HTERT RPE-1 (cell line): ENCODE measurements around the gene GRB10.

ENCODE experiments used
- in situ Hi-C: fragments of 300-500 bp; cut with MboI; formaldehyde crosslinking; loops from 4 replicates; pipeline ENCODE4 v1.14.3; 2020; ENCODE audit warnings: low sequenced_read_pairs

The GRB10 gene

DNA sequence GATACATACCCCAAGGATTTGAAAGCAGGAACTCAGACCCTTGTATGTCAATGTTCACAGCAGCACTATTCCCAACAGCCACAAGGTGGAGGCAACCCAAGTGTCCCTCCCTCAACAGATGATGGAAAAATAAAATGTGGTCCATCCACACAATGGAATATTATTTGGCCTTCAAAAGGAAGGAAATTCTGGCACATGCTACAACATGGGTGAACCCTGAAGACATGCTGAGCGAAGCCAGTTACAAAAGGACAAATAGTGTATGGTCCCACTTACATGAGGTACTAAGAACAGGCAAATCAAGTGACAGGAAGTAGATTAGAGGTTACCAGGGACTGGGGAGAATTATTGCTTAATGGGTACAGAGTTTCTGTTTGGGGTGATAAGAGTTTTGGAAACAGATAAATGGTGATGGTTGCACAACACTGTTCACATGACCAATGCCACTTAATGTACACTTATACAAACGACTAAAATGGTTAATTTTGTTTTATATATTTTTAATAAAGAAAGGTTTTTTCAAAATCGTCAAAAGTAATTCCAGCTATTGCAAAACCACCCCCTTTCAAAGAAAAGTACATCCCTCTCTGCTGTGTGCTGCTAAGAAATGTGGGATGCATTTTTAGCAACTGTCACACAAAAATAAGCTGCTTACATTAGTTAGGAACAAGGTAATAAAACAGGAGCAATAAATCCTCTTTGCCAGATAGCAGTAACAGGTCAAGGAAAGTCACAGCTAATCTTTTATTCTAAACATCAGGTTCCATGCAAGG is 85.7 kb downstream of the GRB10 start:
- in situ Hi-C loops: no loop called here

DNA sequence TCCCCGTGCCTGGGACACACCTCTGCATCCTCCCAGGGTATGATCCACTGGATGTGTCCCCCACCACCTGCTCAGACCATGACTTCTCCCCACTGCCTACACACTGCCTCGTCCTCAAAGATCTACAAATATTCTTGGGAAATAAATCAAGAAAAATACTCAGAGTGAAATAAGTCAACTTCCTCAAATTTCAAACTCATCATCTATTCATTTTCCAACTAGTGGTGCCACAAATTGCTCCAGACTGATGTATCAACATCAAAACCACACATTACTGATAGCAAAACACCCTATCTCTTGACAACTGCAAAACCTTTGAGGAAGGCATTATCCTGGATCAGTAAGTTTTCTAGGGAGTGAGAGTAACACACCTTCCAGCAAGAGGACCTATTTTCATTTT is 87.7 kb downstream of the GRB10 start:
- in situ Hi-C loops: no loop called here

DNA sequence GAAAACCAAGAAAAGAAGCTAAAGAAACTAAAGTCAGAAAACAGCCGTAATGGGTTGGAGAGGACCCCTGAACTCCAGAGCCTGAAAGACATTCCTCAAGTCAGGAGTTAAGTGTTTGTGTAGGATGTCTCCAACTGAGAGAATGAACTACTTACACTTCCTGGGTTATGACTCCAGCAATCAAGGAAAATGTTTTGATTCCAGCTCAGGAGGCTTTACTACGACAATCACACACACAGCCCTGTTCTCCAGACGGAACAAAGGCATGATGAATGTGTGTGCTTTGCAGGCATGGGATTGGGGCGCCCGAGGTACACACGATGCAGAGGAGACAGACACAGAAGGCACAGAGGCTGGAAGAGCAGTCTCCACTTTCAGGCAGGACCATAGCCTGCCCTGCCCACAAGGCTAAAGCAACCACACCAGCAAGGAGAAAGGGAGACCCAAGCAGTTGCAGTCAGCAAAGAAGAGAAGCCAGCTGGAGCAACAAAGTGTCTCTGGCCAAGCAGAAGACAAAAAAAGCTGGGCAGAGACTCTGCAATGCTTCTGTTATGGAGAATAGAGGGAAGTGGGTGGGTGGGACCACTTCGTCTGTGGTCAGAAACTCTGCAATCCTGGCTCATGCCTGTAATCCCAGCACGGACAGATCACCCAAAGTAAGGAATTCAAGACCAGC is 89.1 kb downstream of the GRB10 start:
- in situ Hi-C loops: no loop called here

DNA sequence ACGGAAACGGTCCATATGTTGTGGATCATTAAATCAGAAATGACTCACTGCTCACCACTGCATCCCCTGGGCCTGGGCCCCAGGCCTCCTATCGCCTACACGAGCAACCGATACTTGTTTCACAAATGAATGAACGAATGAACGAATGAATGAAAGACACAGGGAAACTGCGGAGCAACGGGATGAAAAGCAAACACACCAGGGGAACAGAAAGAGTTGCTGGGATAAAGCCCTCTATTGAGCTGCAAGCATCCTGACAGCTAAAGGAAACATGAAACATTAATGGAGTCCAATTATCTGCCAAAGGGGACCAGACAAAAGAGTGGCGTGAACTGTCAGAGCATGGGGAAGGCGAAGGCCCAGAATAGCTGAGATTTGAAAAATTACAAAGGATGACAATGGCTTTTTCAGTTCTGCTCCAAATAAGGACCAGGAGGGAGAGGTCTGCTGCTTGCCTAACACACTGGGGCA is 92.1 kb downstream of the GRB10 start:
- in situ Hi-C loops: no loop called here

DNA sequence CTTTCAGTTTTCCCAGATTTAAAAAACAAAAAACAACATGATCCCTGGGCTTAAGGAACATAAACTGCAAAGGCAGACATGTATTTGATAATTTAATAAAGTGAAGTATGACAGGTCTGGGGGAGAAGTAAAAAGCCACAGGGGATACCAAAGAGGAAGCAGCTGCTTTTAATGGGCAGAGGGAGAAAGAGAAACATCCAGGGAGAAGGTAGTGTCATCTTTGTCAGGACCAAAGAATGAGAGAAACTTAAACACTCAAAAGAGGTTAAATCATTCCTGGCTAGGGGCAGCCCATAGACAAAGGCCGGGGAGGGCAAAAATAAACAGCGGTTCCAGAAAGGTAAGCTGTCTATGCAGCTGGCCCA is 94.5 kb downstream of the GRB10 start:
- in situ Hi-C loops: no loop called here

DNA sequence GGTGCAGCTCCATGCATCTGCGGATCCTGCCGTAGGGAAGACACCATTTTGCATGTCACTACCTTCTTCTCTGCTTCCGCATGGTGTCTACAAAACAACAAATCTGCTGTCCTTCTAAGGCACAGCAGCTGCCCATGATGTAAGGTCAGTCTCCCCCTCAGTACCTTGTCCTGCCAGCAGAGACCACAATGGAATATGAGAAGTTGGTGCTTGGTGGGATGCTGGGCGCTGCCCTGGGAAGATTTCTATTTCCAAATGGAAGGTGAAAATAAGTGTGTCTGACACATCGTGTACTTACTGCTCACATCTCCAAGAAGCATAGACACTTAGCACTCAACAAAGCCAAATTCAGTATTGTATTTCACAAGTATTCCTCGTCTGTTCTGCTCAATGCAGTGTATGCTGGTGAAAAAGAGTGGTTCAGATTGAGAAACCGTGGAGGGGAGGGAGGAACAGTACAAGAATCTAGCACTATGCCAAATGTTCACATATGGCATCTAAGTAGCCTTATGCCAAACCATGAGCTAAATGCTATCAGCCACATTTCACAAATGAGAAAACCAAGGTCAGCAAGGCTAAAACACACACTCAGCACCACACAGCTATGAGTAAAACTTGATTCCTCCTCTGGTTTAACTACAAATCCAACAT is 95.0 kb downstream of the GRB10 start:
- in situ Hi-C loops: no loop called here

DNA sequence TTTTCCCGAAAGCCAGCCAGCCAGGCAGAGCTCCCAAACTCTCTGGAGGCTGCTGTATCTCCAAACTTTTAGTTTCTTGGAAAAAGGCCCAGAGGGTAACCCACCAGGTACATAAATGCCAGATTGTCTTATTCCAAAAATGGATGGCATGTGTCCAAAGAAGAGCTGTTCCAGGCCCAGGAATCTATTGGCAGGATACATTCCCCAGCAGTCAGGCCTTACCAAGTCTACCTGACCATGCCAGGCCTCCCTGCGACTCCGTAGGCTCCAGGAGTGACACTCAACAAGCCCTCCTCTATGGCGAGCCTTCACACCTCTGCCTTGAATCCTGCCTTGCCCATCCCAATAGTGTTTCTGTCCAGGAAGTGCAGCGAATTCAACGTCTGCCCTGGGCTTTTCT is 95.6 kb downstream of the GRB10 start:
- in situ Hi-C loops: no loop called here

DNA sequence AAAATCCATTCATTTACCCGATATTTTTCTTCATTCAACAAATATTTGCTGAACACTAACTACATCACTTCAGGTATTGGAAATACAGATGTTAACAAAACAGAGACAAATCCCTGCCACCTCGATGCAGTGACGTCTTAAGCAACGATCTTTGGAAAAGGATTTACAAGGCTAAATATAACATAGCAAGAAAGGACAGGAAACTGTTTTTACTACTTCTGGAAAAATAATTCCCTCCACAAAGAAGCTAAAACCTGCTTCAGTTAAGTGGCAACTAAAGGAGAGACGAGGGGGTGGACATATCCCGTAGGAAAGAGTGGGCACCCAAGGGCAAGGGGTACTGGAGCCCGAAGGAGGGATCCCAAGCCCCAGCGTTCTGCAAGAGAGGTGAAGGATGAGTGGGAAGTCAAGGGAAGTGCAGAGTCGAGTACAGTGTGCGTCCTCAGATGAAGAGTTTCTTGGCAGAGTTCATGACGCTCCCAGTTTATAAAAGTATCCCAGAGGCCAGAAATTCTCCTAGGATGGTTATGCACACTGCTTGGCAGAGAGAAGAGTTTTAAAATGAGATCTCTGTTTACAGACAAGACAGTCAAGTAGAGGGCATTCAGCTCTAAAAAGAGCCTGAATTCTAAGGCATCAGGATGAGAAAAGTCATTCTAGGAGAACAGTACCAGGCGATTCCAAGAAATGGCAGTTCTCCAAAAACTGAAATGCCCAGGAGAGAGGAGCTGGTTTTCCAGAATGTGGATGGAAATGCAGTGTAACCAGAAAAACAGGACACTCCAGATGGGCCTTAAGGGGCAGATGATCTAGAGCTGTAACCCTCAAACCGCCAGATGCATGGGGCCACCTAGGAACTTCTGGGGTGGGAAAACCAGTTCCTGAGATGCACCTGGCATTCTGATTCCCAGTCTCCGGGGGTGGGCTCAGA is 97.3 kb downstream of the GRB10 start:
- in situ Hi-C loops: no loop called here

DNA sequence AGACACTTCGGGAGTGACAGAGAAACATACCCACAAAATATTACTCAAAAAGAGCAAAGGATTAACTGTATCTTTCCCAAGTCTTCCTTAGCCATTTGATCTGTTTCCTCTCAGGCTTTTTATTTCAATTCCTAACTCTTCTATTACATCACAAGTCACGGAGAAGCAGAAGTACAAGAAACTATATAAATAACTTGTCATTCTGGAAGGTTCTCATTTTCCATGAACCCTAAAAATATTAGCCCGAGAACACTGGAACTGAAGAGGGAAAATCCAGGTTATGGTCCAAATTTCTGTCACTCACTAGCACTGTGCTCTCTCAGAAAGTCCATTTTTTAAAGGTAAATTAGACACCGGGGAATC is 98.0 kb downstream of the GRB10 start:
- in situ Hi-C loops: no loop called here

DNA sequence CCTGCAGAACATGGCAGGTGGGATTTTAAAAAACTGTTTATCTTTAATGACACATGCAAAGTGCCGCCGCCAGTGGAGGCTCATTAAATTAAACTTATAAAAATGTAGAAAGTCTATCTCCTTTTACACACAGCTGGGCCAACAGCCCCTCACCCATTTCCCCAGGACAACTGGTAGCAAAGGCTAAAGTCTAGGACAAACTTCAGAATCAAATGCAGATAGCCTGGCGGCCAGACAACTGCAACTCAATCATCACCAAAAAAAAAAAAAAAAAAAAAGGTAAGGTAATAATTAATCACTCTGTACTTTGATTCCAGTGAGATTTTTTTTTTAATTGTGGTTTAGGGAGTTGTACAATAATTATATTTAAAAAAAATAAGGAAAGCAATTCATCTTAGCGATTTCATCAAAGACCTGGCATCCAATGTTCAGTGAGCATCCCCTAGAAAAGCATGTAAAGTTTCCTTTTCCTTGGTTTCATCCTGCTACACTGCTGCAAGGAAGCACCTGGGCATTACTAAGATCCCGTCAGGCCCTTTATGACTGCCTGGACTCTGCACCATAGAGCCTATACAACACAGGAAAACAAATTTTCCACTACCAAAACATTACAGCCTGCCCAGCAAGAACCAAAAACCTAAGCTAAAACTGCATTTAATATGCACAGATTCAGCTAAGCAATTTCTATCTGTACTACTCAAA is 98.5 kb downstream of the GRB10 start:
- in situ Hi-C loops: no loop called here

DNA sequence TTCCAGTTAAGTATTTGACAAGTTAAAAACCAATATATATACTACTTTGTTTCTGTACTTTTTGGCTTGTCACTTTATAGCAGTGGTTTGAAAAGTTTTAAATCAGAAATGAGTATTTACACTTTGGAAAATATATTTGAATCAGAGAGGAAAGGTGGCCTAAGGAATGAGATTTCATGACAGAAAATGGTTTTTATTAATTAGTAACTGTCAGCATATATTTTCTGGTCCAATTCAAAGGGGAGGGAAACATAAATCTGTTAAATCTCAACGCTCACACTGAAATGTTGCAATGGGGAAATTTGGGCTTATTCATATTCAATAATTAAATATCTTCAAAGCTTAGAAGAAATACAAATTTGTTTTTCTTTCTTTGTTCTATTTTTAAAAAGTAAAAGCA is 100.1 kb downstream of the GRB10 start:
- in situ Hi-C loops: no loop called here

DNA sequence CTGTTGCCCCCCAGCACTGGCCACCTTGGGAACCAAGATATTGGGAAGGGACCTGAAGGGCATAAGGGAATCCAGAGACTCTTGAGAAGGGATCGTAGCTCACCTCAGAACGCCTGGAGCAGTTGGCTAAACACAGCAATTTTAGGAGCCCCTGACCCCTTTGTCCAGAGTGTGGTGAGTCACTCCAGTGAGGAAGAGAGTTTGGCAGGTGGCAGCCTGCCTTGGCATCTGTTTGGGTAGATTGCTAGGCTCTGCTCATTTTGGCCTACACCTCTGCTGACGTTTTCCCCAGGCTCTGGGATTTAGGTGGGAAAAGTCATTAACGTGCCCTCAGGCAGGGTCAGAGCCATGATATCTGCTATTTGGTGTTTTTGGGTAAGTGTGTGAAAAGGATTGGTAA is 100.6 kb downstream of the GRB10 start:
- in situ Hi-C loops: no loop called here

DNA sequence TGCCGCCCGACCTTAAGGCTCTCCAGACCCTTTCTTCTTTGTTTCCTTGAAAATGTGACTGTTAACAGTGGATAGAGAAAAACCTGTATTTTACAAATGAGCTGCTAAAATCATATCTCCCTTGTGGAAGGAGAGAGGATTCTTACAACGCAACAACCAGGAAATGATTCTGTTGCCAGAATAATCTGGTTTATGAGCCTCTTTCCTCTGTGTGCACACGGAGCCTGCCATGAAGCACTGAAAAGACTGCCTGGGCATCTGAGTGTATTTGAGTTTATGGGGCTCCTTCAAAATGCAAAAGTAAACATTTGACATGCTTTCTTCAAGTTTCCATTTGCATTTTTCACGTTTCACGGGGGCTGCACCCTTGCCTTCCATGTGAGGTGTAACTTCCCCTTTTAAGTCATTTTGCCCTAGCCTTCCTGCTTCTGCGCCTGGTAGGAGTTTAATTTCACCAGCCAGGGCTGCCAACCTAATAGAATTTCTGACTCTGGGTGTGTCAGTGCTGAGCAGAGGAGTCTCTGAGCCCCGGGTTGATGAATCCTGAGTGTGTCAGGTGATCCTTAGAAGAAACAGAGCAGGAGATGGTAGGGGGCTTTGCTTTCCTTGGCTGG is 101.2 kb downstream of the GRB10 start:
- in situ Hi-C loops: no loop called here

DNA sequence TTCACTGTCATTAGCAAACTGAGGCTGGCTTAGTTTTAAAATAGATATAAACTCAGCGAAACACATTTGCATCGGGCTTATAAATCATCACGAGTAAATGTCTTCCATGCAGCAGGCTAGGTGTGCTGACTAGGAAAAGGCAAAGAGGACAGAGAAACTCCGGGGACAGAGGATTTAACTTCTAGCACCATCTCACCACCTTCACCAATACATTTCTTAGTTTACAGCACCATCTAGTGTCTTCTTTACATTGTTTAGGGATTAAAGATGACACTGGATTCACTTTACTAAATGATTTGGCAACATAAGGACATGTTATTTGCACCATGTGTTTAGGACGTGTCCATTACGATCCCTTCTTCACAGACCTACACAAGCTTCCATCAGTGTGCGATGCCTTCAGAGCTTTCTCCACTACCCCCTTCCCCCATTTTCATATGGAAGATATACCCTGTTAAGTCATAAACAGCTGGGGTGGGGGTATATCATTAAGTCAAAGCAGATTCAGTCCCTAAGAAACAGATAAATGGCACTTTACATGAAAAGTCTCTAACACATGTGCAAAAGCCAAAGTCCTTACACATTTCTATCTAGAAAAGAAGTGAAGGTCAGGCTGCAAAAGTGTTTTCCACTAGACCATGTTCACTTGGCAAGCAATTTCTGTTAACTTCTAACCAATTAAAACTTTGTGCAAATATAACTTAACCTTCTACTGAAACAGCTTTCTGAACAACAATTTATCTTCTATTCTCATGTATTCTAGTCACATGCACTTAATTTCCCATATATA is 103.3 kb downstream of the GRB10 start:
- in situ Hi-C loops: no loop called here

DNA sequence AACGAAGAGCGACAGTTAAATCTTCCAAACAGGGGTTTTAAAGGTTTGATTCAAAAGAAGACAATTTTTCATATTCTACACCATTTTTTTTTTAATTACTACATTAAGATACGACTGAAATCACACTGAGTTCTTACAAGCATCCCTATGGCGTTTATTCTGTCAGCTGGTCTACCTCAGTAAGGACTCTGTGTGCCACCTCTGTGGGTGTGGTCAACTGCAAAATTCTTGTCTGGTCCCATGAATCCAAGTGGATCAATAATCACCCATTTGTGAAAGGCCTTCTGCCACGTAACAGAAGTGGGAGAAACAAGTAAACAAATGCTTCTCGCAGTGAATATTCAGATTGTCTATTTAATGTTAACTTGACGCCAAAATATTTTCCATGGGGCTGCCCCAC is 104.1 kb downstream of the GRB10 start:
- in situ Hi-C loops: no loop called here

DNA sequence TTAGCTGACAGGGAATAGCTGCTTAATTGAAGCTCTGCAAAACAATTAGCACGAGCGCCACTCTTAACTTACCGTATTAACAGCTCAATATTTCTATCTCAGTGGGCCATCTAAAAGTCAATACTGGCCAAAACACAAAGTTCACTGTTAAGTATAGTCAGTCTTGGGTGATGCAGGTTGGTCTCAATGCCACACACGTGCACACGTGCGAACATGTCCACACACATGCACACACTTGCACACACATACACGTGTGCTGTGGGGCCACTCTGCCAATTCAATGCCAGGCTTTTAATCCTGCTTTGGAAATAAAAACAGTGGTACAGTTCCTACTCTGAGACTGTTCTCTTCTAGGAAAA is 105.1 kb downstream of the GRB10 start:
- in situ Hi-C loops: no loop called here

DNA sequence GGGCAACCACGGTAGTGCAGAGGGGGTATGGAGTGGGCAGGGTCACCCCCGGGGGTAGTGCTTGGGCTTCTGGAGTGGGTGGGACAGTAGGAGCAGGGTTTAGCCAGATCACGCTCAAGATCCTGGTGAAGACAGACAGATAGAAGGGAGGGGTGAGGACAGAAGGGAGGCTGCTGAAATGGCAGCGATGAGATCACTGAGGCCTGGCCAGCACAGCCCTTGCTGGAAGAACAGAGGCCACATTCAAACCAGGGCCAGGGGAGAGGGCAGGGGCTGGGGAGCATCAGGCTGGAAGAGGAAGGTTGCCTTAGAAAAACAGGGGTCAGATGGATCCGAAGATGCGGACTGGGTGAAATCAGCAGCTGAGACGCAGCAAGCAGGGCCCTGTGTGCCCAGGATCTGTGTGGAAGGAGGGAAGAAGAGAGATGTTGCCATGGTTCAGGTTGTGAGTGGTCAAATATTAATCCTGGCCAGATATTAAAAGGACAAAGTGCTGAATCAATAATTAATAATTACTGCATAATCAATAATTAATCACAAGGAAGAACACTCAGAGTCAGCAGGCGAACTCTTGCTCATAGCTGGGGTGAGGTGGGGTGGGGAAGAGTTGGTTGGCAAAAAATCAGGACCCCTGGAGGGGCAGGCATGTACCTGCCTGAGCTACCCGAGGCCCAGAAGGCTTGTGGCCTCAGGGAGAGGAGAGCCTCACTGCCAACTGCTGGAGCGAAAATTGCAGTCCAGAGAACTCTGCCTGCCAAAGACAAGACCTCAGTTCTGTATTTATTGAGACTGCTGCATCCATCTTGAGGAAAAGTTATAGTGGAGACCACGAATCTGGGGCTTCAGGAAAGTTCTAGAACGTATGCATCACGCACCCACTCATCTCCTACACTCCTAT is 105.7 kb downstream of the GRB10 start:
- in situ Hi-C loops: no loop called here

DNA sequence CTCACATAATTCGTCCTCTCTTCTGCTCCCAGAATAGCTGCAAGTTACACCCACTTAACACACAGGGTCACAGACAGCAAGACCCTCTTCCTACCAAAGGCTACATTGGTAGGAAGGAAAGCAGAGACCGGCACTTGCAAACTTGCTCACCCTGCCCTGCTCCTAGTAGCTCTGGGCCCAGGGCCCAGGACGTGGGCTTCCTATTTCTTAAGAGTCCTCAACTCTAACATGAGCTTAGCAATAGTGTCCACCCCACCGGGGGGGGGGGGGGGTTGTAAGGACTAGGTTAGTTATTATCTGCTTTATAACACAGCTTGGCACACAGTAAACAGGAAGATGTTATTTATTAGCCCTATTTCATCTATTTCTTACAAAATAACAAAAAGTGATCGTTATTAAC is 106.6 kb downstream of the GRB10 start:
- in situ Hi-C loops: no loop called here
